Endometrial microvascular endothelial cells (primary cell): ENCODE results near the gene SH3PXD2B. TPM values are rescaled to one million over a fixed set of nuclear protein-coding genes. Genes with fewer than 3 reads are reported as not detected.

ENCODE experiments used
- in situ Hi-C: cut with HindIII; loops from 2 replicates; pipeline ENCODE4 v1.10.0; 2017; ENCODE audit warnings: low sequenced_read_pairs, low pct_unique_long_range_greater_than_20kb; ENCODE audit errors: inconsistent ontology term
- total RNA-seq: library from RNA; depleted of rRNA; stranded (reverse); fragments of >200 nt; gene quantifications from one replicate; pipeline ENCODE4 v1.2.3, GENCODE V29; 2015; ENCODE audit errors: inconsistent ontology term

SH3PXD2B gene
- 16.5 TPM for total RNA-seq

- in situ Hi-C loops = loop anchor here (25.0 kb wide), 1 partner anchor 233 kb away; no protein-coding TSS in a partner anchor
Observed at GRCh38 chr5:172454358-172455086, at the start of gene SH3PXD2B. Gene SH3PXD2B, minus strand, starts transcription at chr5:172454525. Its CDS starts 173 bp downstream, at chr5:172454352.

- in situ Hi-C loops = no loop called here
Observed at GRCh38 chr5:172502969-172503368, 48.6 kb upstream of the SH3PXD2B start.

- in situ Hi-C loops = no loop called here
Observed at GRCh38 chr5:172502410-172502809, 48.1 kb upstream of the SH3PXD2B start.

GRCh38 chr5:172501708-172502320 lies 47.5 kb upstream of the SH3PXD2B start:
- in situ Hi-C loops = no loop called here

GRCh38 chr5:172499287-172499686 lies 45.0 kb upstream of the SH3PXD2B start:
- in situ Hi-C loops = no loop called here

- in situ Hi-C loops = no loop called here
Observed at GRCh38 chr5:172498431-172499129, 44.3 kb upstream of the SH3PXD2B start.

GRCh38 chr5:172497591-172498255 lies 43.4 kb upstream of the SH3PXD2B start:
- in situ Hi-C loops = no loop called here

- in situ Hi-C loops = no loop called here
Observed at GRCh38 chr5:172496671-172497371, 42.5 kb upstream of the SH3PXD2B start.

- in situ Hi-C loops = no loop called here
Observed at GRCh38 chr5:172494630-172495505, 40.5 kb upstream of the SH3PXD2B start.

- in situ Hi-C loops = no loop called here
Observed at GRCh38 chr5:172493906-172494305, 39.6 kb upstream of the SH3PXD2B start.

GRCh38 chr5:172493461-172493860 lies 39.1 kb upstream of the SH3PXD2B start:
- in situ Hi-C loops = no loop called here

GRCh38 chr5:172493002-172493401 lies 38.7 kb upstream of the SH3PXD2B start:
- in situ Hi-C loops = no loop called here

GRCh38 chr5:172492097-172492840 lies 37.9 kb upstream of the SH3PXD2B start:
- in situ Hi-C loops = no loop called here

- in situ Hi-C loops = no loop called here
Observed at GRCh38 chr5:172491481-172491880, 37.2 kb upstream of the SH3PXD2B start.

- in situ Hi-C loops = no loop called here
Observed at GRCh38 chr5:172490514-172491461, 36.5 kb upstream of the SH3PXD2B start.

- in situ Hi-C loops = no loop called here
Observed at GRCh38 chr5:172488221-172488620, 33.9 kb upstream of the SH3PXD2B start.
